IMR-90 (cell line): Measurements from ENCODE around the gene RNF114. TPM values are rescaled to one million over a fixed set of nuclear protein-coding genes. Genes with fewer than 3 reads are reported as not detected.
"Not testable (repeated sequence)": the region's sequence is repeated elsewhere in the genome, so short reads cannot be mapped to it uniquely, and the experiment has no call there.

Source experiments
- ATAC-seq: fragments of 200-7000 bp; cut with Tn5 transposase; 2 replicates; pipeline ENCODE4 v1.9.1; 2020; ENCODE audit warnings: low read depth, mild to moderate bottlenecking, moderate library complexity
- BruUV-seq: library from RNA; stranded (reverse); fragments of 400-500 nt; replicated peaks from 2 replicates; lab custom pipeline; 2021; lab: Mats Ljungman, UMichigan
- CTCF ChIA-PET: fragments of 300-600 bp; formaldehyde crosslinking; extraction: SDS; loops from one replicate; lab custom pipeline; 2021; ENCODE audit warnings: antibody characterized with exemption; lab: Yijun Ruan, JAX
- POLR2A ChIA-PET: fragments of 300-600 bp; sonication (Branson Sonifier 250); formaldehyde crosslinking; loops from one replicate; lab custom pipeline; 2022; ENCODE audit warnings: antibody characterized with exemption; ENCODE audit not compliant: unreplicated experiment; lab: Charles Lee
- DNase-seq: peaks from one replicate; pipeline ENCODE4 v3.0.0; 2013
- H2AFZ ChIP-seq: replicated peaks from 2 replicates; pipeline ENCODE3; 2013; ENCODE audit warnings: low read length, mild to moderate bottlenecking; ENCODE audit not compliant: poor library complexity
- H2AK5ac ChIP-seq: 2 replicates; pipeline ENCODE4 v1.6.1; 2013; ENCODE audit warnings: low read depth, low read length, inconsistent platforms
- H2AK9ac ChIP-seq: replicated peaks from 2 replicates; pipeline ENCODE3; 2013; ENCODE audit warnings: mild to moderate bottlenecking, low read depth, low read length, moderate library complexity; ENCODE audit not compliant: poor library complexity
- H2BK120ac ChIP-seq: 2 replicates; pipeline ENCODE4 v1.6.1; 2013; ENCODE audit warnings: low read depth, low read length, inconsistent platforms
- H2BK15ac ChIP-seq: 3 replicates; pipeline ENCODE4 v1.6.1; 2013; ENCODE audit warnings: low read depth, low read length, inconsistent platforms
- H2BK20ac ChIP-seq: 2 replicates; pipeline ENCODE4 v1.6.1; 2013; ENCODE audit warnings: low read depth, mild to moderate bottlenecking, inconsistent platforms, low read length, moderate library complexity
- H2BK5ac ChIP-seq: 2 replicates; pipeline ENCODE4 v1.6.1; 2013; ENCODE audit warnings: mild to moderate bottlenecking, low read depth, low read length, inconsistent platforms; ENCODE audit not compliant: poor library complexity, severe bottlenecking
- H3K14ac ChIP-seq: replicated peaks from 2 replicates; pipeline ENCODE4 v1.6.1; 2013; ENCODE audit warnings: low read depth, low read length, inconsistent platforms
- H3K18ac ChIP-seq: 2 replicates; pipeline ENCODE4 v1.6.1; 2013; ENCODE audit warnings: low read depth, low read length, control low read depth
- H3K23ac ChIP-seq: 2 replicates; pipeline ENCODE4 v1.6.1; 2013; ENCODE audit warnings: low read depth, low read length, inconsistent platforms
- H3K27ac ChIP-seq: 2 replicates; pipeline ENCODE4 v1.5.1; 2013; ENCODE audit warnings: mild to moderate bottlenecking, control low read depth, low read length; ENCODE audit not compliant: insufficient read depth
- H3K27me3 ChIP-seq: 2 replicates; pipeline ENCODE4 v1.6.1; 2013; ENCODE audit warnings: low read length; ENCODE audit not compliant: control insufficient read depth, insufficient read depth
- H3K36me3 ChIP-seq: 2 replicates; pipeline ENCODE4 v1.6.1; 2013; ENCODE audit warnings: low read length, mixed read lengths; ENCODE audit not compliant: control insufficient read depth, insufficient read depth
- H3K4ac ChIP-seq: 2 replicates; pipeline ENCODE4 v1.6.1; 2013; ENCODE audit warnings: low read depth, low read length, inconsistent platforms
- H3K4me1 ChIP-seq: 2 replicates; pipeline ENCODE4 v1.6.1; 2013; ENCODE audit warnings: low read length, mixed read lengths; ENCODE audit not compliant: control insufficient read depth, insufficient read depth
- H3K4me2 ChIP-seq: 2 replicates; pipeline ENCODE4 v1.6.1; 2013; ENCODE audit warnings: low read depth, mild to moderate bottlenecking, control low read depth, low read length, moderate library complexity
- H3K4me3 ChIP-seq: 2 replicates; pipeline ENCODE4 v1.5.1; 2013; ENCODE audit warnings: low read depth, mild to moderate bottlenecking, control low read depth, low read length, moderate library complexity; ENCODE audit not compliant: insufficient read depth
- H3K56ac ChIP-seq: 2 replicates; pipeline ENCODE4 v1.6.1; 2013; ENCODE audit warnings: low read length, inconsistent platforms; ENCODE audit not compliant: insufficient read depth; ENCODE audit errors: extremely low read depth
- H3K79me1 ChIP-seq, 2 experiments: 2 replicates each; pipeline ENCODE4 v1.6.1; 2013; ENCODE audit warnings: low read length in 2 of 2, inconsistent platforms in 1 of 2, low read depth in 1 of 2
- H3K9ac ChIP-seq: 2 replicates; pipeline ENCODE4 v1.6.1; 2013; ENCODE audit warnings: low read depth, low read length, control low read depth
- H3K9me1 ChIP-seq: 2 replicates; pipeline ENCODE4 v1.6.1; 2013; ENCODE audit warnings: low read length, inconsistent platforms; ENCODE audit not compliant: insufficient read depth
- H3K9me3 ChIP-seq: 2 replicates; pipeline ENCODE4 v1.6.1; 2013; ENCODE audit warnings: low read length; ENCODE audit not compliant: control insufficient read depth, insufficient read depth
- H4K20me1 ChIP-seq: 2 replicates; pipeline ENCODE4 v1.6.1; 2013; ENCODE audit warnings: low read length, inconsistent platforms; ENCODE audit not compliant: insufficient read depth
- H4K5ac ChIP-seq: 2 replicates; pipeline ENCODE4 v1.6.1; 2013; ENCODE audit warnings: mild to moderate bottlenecking, low read depth, low read length, control low read depth
- H4K8ac ChIP-seq, 2 experiments: 2 replicates each; pipeline ENCODE4 v1.6.1; 2013; ENCODE audit warnings: low read depth in 2 of 2, low read length in 2 of 2, control low read depth in 1 of 2, inconsistent platforms in 1 of 2
- H4K91ac ChIP-seq: 2 replicates; pipeline ENCODE4 v1.6.1; 2013; ENCODE audit warnings: low read depth, low read length, inconsistent platforms; ENCODE audit not compliant: insufficient read depth
- WGBS, 2 experiments: methylation state at CpG; one replicate each; pipeline versions ENCODE4 v1.1.5 to v1.1.7; 2013; ENCODE audit warnings: missing lambda C conversion rate in 2 of 2; ENCODE audit not compliant: insufficient read length in 1 of 2; ENCODE audit errors: extremely low coverage in 2 of 2; 5-methylcytosine and 5-hydroxymethylcytosine counted together
- dilution Hi-C: fragments of 300-500 bp; cut with HindIII; formaldehyde crosslinking; loops from one replicate; pipeline ENCODE4 v1.14.3; 2018; ENCODE audit warnings: low sequenced_read_pairs; ENCODE audit not compliant: unreplicated experiment
- in situ Hi-C: fragments of 300-500 bp; cut with MboI; formaldehyde crosslinking; loops from 3 replicates; pipeline ENCODE4 v1.14.3; 2019; ENCODE audit warnings: low sequenced_read_pairs, inconsistent platforms, mixed read lengths
- intact Hi-C: fragments of 100-400 bp; cut with micrococcal nuclease; formaldehyde crosslinking; loops from 2 replicates; pipeline ENCODE4 v1.10.0; 2022
- polyA plus RNA-seq, 3 experiments: library from polyadenylated mRNA; depleted of rRNA; stranded (reverse); fragments of >200 nt; gene quantifications; 2 replicates each; pipeline ENCODE4 v1.2.3, GENCODE V29; 2012; ENCODE audit warnings: low replicate concordance in 1 of 3
- total RNA-seq: library from RNA; depleted of rRNA; stranded (reverse); fragments of >200 nt; gene quantifications from 2 replicates; pipeline ENCODE4 v1.2.3, GENCODE V29; 2012

Gene RNF114
- total and polyA plus RNA-seq, 2 of the 4 experiments (the other 2 are of a cell fraction), result 44.6 to 62.3 TPM

DNA sequence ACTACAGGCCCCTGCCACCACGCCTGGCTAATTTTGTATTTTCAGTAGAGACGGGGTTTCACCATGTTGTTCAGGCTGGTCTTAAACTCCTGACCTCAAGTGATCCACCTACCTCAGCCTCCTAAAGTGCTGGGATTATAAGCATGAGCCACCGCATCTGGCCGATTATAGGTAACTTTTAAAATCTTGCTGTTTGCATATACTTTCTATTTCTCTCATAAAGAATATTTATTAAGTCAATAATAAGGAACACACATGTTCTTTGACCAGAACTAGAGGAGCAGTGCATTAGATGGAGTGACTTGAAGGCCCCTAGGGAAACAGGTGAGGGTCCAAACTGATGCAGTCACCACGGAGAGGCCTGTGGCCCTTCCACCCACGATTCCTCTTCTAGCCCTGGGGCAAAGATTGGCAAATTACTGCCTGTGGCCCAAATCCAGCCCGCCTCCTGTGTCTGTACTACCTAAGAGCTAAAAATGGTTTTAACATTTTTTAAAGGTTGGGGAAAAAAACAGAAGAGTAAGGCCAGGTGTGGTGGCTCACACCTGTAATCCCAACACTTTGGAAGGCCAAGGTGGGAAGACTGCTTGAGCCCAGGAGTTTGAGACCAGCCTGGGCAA is 40.6 kb upstream of the RNF114 start:
- H3K9me1 ChIP-seq, dilution Hi-C loops, H3K9ac ChIP-seq, H2AK9ac ChIP-seq, H2BK5ac ChIP-seq, H2AFZ ChIP-seq, BruUV-seq, H3K4me2 ChIP-seq, intact Hi-C loops, H2BK20ac ChIP-seq, H3K27ac ChIP-seq, CTCF ChIA-PET, H3K4me3 ChIP-seq, ATAC-seq, H3K18ac ChIP-seq, H3K23ac ChIP-seq, H2BK15ac ChIP-seq, in situ Hi-C loops, H4K91ac ChIP-seq, H2AK5ac ChIP-seq, H3K14ac ChIP-seq, H3K4ac ChIP-seq, H4K5ac ChIP-seq, H3K56ac ChIP-seq, H4K20me1 ChIP-seq, H3K36me3 ChIP-seq, H3K27me3 ChIP-seq, H3K9me3 ChIP-seq, H4K8ac ChIP-seq, DNase-seq, H2BK120ac ChIP-seq: not testable (repeated sequence)
- Histone ChIP-seq H3K79me1 (peaks cover 0 to 10% of the 10 kb centered on the region in 2 experiments; a peak in 1 of 4 replicates), H3K4me1 (peaks cover 20% of the 10 kb centered on the region)
- WGBS, 2 experiments, result 100% methylated on average over 2 of the region's 7 CpGs; no CpG with 5 or more reads in 1 of the 2 experiments
- POLR2A ChIA-PET, result interaction anchor here (0.7 kb wide), 1 partner anchor 593 kb away, joined by 3 read pairs; no protein-coding TSS in a partner anchor
